ENCODE measurements around the gene SEL1L3. TPM values are rescaled to one million over a fixed set of nuclear protein-coding genes. Genes with fewer than 3 reads are reported as not detected.
"Not testable (repeated sequence)": the region's sequence is repeated elsewhere in the genome, so short reads cannot be mapped to it uniquely, and the experiment has no call there.

Gene SEL1L3
- total and polyA plus RNA-seq, 2 of the 13 experiments (the other 11 are each of a cell fraction or from before 2014, with no cell fraction given) = 0.28 to 1.1 TPM

DNA sequence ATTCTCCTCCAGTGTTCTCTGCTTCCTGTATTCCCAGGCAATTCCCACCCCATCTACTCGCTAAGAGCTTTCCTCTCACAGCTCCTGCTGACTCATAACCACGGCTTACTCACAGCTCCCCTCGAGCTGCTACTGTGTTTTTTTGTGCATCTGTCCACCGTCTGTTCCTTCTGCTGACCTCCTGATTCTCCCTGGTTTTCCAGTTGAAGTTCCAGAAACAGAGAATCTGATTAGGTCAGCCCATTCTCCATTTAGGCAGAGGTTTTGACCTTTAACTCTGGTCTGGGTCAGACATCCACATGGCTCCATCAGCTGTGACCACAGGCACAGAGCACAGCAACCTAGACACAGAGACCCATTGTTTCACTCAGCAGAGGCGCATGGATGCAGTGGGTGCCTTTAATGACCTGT lies 45.7 kb upstream of the SEL1L3 start (continued):
- no peak for TF ChIP-seq NPAS2 (CRISPR knock-in tag; IDR thresholded peaks at IDR 0.05; ENCODE audit: borderline replicate concordance)
- TF ChIP-seq ESRRA (CRISPR knock-in tag; IDR thresholded peaks at IDR 0.05; ENCODE audit: low read depth) = peak; percentile 71
- TF ChIP-seq NR2F2 (IDR thresholded peaks at IDR 0.05; ENCODE audit: borderline replicate concordance, low read depth) = peak; percentile 46; the same call in 1 of the 2 replicates
- TF ChIP-seq, protein P1, sequence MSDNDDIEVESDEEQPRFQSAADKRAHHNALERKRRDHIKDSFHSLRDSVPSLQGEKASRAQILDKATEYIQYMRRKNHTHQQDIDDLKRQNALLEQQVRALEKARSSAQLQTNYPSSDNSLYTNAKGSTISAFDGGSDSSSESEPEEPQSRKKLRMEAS (IDR thresholded peaks at IDR 0.05) = peak; percentile 72
- no peak for TF ChIP-seq ZNF205 (CRISPR knock-in tag; IDR thresholded peaks at IDR 0.05)
- 0 out of 2 replicates have a peak, but pooled peaks have one; percentile 9 for TF ChIP-seq ZNF12 (CRISPR knock-in tag; IDR thresholded peaks at IDR 0.05)
- peak; percentile 49 for TF ChIP-seq SALL1 (CRISPR knock-in tag; IDR thresholded peaks at IDR 0.05)
- TF ChIP-seq TGIF2 (CRISPR knock-in tag; IDR thresholded peaks at IDR 0.05) = no peak
- TF ChIP-seq MIER2 (CRISPR knock-in tag; IDR thresholded peaks at IDR 0.05) = no peak
- TF ChIP-seq KDM1A (CRISPR knock-in tag; IDR thresholded peaks at IDR 0.05) = peak; percentile 65; the same call in 1 of the 2 replicates
- no peak for TF ChIP-seq ZNF660 (CRISPR knock-in tag; IDR thresholded peaks at IDR 0.05; ENCODE audit: borderline replicate concordance, low read depth)
- TF ChIP-seq, protein P2, sequence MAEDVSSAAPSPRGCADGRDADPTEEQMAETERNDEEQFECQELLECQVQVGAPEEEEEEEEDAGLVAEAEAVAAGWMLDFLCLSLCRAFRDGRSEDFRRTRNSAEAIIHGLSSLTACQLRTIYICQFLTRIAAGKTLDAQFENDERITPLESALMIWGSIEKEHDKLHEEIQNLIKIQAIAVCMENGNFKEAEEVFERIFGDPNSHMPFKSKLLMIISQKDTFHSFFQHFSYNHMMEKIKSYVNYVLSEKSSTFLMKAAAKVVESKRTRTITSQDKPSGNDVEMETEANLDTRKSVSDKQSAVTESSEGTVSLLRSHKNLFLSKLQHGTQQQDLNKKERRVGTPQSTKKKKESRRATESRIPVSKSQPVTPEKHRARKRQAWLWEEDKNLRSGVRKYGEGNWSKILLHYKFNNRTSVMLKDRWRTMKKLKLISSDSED (CRISPR knock-in tag; IDR thresholded peaks at IDR 0.05) = no peak
- peak; percentile 38; the same call in 1 of the 2 replicates for TF ChIP-seq PAXIP1 (CRISPR knock-in tag; conservative IDR thresholded peaks at IDR 0.05)

GRCh38 chr4:25906113-25906512 lies 43.3 kb upstream of the SEL1L3 start:
- H3K9me3 ChIP-seq (ENCODE audit: low read length); H4K20me1 ChIP-seq (ENCODE audit: insufficient read depth, low read length); intact Hi-C loops (cut with micrococcal nuclease; ENCODE audit: unreplicated experiment); POLR2A ChIA-PET; H3K79me2 ChIP-seq (ENCODE audit: insufficient read depth, low read length); H3K4me2 ChIP-seq (ENCODE audit: low read depth, low read length); H3K36me3 ChIP-seq (replicated peaks in 1 of 2; ENCODE audit: control insufficient read depth in 1 of 2, insufficient read depth in 2 of 2, low read length in 2 of 2); H3K9ac ChIP-seq (ENCODE audit: insufficient read depth, low read depth, low read length); FAIRE-seq; H3K4me3 ChIP-seq (replicated peaks in 1 of 3; ENCODE audit: insufficient read depth in 1 of 3, low read depth in 2 of 3, low read length in 3 of 3); in situ Hi-C loops (cut with HindIII; ENCODE audit: extremely low pct_ligation_motif_present, low pct_unique_long_range_greater_than_20kb); H3K27ac ChIP-seq (ENCODE audit: extremely low read length, insufficient read depth, low read length); CTCF ChIA-PET (ENCODE audit: low intra/inter-chr PET ratio, low total read pairs); DNase-seq (ENCODE audit: low spot score); ATAC-seq; H3K27me3 ChIP-seq (ENCODE audit: control insufficient read depth in 1 of 2, insufficient read depth in 2 of 2, low read length in 2 of 2); H2AFZ ChIP-seq (ENCODE audit: low read length); BruUV-seq (replicated peaks): not testable (repeated sequence)
- WGBS (ENCODE audit: low lambda C conversion rate) = 66% methylated on average over 11 of the region's 11 CpGs
- peaks cover 28% of the 10 kb centered on the region for H3K4me1 ChIP-seq (ENCODE audit: insufficient read depth, low read length)

Measured in HepG2 (cell line).